HL-60/S4 treated with retinoic acid at 250 ng/mL for 4 days and 3 days (cell line): ENCODE data around the gene TBC1D5.
"Not testable (repeated sequence)": the region's sequence is repeated elsewhere in the genome, so short reads cannot be mapped to it uniquely, and the experiment has no call there.

Experiments used
- in situ Hi-C: fragments of 300-500 bp; cut with MboI; formaldehyde crosslinking; loops from 2 replicates; pipeline ENCODE4 v1.7.0; 2022; ENCODE audit warnings: low sequenced_read_pairs

TBC1D5 gene

DNA sequence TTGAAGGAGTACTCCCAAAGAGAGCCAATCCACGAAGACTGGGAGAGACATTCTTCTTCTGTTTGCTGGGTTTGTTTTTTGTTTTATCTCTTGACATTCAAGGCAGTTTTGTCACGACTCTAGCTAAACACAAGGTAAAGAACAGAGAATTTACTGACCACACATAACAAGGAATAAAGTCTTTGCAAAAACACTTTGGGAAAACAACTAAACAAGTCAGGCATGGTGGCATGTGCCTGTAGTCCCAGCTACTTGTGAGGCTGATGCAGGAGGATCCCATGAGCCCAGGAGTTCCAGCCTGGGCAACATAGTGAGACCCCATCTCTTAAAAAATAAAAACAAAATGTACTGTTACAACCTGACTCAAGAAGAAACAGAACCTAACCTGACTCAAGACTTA lies 28.0 kb downstream of the TBC1D5 start:
- in situ Hi-C loops: no loop called here

DNA sequence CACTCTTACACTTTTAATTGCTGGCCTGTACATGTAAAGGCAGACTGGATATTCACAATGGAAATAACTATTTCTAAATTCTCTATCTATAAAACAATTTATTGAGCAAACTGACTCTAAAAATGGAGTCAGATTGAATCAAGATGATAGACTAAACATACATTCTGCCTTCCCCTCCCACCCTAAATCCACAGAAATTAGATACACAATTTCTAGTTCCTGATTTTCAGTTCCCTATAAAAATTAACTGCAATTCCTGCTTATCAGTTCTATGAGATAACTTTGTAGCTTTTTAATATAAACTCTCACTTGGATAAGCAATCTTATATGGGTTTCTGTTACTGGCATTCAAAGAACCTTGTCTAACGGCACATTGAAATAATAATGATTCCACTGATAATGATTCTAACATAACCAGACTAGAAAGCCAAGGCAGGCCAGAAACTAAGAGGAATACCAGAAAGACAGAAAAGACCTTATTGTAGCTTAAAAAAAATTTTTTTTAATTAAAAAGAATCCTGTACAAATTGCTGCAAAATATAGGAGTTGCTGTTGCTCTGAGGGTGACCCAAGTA lies 33.1 kb downstream of the TBC1D5 start:
- in situ Hi-C loops: no loop called here

DNA sequence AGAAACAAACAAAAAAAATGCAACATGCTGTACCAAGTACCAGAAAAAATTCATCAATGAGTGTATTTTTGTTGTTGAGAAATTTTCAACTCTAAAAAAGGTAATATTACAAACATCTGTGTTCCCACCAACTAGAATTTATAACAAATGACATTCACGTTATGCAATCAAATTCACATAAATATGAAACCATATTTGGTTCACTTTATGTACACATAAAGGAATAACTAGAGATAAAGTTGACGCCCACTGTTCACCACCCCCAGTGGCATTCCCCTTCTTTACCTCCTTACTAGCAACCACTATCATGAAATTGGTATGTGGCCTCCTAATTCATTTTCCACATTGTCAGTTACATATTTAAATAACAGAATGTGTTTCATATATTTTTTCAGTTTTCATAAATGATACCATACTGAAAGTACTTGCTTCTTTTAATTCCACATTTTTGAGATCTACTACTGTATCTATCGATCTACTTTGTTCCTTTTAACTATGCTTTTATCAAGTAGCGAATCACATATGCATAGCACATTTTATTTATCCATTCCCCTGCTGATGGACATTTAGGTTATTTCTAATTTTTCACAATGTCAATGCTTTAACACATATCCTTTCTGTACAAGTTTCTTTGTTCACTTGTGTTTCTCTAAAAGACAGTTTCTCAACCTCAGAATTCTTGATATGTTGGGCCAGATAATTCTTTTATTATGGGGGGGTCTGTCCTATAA lies 34.5 kb downstream of the TBC1D5 start:
- in situ Hi-C loops: no loop called here

DNA sequence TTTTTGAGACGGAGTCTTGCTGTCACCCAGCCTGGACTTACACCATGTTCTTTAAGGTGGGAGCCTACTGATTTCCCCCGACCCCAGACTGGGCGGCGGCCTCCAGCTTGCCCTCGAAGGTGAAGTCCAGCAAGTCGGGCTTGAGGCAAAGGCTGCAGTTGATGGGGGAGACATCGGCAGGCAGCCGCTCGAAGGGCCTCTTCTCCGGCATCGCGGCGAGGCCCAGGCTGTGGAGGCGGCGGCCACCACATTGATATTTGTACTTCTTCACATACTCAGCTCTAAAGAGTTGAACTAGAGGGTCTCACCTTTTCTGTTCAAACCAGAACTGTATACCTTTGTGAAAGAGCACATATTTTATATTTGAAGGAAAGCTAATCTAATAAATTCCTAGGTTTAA lies 36.4 kb downstream of the TBC1D5 start:
- in situ Hi-C loops: not testable (repeated sequence)

DNA sequence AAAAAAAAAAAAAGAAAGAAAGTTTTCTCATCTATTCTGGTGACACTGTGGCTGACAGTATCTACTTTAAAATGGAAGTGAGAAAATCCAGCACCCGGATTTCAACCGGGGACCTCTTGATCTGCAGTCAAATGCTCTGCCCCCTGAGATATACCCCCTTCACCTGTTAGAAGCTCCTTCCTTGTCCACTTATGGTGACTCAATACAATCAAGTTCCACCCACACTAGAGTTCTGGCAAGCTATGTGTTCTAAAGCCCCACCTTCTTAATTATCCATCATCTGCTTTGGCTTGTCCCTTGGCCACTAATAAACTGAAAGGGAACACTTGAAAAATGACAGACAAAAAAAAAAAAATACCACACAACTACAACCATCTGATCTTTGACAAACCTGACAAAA lies 42.6 kb downstream of the TBC1D5 start:
- in situ Hi-C loops: not testable (repeated sequence)

DNA sequence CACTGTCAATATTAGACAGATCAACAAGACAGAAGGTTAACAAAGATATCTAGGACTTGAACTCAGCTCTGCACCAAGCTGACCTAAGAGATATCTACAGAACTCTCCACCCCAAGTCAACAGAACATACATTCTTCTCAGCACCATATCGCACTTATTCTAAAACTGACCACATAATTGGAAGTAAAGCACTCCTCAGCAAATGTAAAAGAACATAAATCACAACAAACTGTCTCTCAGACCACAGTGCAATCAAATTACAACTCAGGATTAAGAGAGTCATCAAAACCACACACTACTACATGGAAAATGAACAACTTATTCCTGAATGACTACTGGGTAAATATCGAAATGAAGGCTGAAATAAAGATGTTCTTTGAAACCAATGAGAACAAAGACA lies 46.8 kb downstream of the TBC1D5 start:
- in situ Hi-C loops: not testable (repeated sequence)

DNA sequence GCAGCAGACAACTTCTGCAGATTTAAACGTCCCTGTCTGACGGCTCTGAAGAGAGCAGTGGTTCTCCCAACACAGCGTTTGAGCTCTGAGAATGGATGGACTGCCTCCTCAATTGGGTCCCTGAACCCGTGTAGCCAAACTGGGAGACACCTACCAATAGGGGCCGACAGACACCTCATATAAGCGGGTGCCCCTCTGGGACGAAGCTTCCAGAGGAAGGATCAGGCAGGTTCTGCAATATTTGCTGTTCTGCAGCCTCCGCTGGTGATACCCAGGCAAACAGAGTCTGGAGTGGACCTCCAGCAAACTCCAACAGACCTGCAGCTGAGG lies 48.8 kb downstream of the TBC1D5 start:
- in situ Hi-C loops: not testable (repeated sequence)

DNA sequence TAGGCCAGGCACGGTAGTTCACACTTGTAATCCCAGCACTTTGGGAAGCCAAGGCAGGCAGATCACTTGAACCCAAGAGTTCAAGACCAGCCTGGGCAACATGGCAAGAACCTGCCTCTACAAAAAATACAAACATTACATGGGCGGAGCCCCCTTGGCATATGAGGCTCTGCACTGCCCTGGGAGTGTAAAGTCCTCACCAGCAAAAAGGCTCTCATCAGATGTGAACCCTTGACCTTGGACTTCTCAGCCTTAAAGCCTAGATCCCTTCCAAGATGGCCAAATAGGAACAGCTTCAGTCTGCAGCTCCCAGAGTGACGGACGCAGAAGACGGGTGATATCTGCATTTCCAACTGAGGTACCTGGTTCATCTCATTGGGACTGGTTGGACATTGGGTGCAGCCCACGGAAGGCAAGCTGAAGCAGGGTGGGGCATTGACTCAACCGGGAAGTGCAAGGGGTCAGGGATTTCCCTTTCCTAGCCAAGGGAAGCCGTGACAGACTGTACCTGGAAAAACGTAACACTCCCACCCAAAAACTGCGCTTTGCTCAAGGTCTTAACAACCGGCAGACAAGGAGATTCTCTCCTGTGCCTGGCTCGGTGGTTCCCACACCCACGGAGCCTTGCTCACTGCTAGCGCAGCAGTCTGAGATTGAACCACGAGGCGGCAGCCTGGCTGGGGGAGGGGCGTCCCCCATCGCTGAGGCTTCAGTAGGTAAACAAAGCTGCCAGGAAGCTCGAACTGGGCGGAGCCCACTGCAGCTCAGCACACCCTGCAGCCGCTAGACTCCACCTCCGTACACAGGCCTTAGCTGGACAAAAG lies 49.4 kb downstream of the TBC1D5 start:
- in situ Hi-C loops: not testable (repeated sequence)

DNA sequence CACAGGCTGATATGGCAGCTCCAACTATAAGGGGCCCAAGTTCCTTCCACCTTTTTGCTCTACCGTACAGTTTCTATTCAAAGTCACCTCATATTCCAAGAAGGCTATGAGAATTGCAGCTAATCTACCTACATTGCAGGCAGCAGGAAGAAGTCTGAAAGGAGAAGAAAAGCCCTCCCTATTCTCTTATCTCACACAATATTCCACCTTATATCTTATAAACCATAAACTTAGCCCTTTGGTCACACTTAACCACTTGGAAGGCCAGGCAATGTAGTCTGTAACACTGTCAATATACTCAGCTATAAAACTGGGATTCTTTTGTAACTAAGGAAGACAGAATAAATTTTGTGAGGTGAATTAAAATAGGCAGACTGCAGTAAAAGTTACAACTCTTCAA lies 54.9 kb downstream of the TBC1D5 start:
- in situ Hi-C loops: no loop called here

DNA sequence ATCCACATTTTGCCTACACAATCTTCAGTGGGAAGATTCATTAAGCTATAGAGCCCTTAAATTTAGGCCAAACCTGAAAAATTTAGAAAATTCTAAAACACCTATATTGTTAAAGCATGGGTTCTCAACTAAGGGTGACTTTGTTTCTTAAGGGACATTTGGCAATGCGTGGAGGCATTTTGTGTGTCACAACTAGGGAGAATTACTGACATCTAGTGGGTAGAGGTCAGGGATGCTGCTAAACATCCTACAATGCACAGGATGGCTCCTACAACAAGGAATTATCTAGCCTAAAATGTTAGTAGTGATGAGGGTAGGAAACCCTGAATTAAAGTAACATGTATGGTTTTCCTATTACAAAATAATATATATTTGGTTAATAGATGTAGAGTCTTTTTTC lies 55.8 kb downstream of the TBC1D5 start:
- in situ Hi-C loops: no loop called here

DNA sequence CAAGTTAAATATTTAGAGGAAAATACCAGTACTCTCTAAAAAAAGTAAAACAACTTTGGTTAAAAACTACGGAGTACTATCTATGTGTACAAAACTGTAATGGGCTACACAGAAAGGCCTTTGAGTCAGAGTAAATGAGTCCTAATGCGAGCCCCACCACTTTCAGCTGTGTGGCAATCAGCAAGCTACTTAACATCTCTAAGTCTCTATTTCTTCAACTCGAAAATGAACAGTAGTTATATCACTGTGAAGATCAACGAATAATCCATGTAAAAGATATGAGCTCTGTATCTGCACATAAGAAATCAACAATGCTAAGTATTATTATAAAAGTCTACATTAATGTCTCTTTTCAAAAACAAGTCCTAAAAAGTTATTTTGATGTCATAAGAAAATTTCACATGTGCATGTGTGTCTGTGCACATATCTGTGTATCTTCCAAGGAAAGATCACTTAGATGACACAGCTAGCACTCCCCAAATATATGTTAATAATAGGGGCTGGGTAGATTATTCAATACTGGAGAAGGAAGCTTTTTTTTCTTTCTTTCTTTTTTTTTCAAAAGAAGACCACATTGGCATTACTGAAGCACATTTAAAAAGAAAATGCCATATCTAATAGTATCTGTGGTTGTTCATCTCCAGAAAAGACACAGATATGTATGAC lies 58.8 kb downstream of the TBC1D5 start:
- in situ Hi-C loops: no loop called here

DNA sequence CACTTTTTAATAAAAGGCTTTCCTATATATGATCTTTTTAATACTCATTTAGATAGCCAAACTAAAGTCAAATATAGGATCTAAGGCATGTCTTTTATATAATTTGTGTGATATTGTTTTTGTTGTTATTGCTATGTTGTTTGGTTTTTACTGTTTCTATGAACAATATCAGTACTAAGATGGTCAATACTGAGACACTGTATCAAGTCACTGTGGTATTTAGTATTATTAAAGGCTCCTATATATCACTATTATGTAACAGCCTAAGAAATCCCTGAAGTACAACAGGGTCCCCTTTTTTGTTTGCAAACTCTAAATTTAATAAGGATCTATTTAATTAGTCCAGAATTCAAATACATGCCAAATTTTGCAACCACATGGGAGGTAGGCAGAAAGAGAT lies 61.9 kb downstream of the TBC1D5 start:
- in situ Hi-C loops: no loop called here

DNA sequence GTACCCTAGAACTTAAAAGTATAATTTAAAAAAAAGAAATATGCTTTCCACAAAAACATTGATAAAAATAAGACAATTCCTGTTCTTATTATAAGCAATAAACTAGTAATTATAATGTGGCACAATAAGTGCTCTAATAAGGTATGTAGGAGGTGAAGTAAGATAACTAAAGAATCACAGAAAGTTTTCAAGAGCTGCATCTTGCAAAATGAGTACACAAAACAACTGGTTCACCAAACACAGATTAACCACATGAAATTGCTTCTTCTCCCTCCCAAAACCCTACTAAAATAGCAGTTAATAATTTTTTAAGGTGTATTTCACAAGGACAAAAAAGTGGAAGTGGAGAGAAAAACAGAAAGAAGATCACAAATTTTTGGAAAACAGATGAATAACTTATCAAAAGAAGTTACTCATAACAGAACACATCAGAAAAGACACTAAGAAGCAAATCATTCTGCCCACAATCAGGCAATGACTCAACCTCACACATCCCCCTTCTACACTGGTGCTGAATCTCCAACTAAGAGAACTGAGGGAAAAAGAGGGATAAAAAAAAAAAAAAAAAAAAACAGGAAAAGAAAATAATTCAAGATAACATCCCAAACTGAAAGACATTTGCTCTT lies 64.2 kb downstream of the TBC1D5 start:
- in situ Hi-C loops: no loop called here

DNA sequence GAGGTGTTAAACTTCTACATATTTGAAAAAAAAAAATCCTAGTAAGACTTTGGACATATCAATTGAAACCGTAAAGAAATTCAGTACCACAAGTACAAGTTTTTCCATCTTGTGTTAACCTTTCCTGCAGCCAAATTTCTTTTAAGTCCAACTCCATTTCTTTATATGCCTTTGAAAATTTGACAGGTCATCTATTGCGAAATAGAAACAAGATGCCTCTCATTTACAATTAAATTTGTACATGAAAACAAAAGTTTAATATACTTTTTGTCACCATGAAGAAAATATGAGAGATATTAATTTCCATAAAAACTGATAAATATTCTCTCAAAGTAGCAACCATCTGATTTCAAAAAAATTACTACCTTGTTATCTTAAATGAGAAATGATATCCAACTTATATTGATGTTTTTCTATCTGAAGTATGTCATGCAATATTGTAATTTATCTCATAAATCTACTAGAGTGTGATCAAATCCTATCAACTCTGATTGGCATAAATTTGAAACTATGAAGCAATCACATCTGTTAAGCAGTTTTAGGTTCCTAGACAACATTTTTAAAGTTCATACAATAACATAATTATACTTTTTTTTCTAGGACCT lies 68.2 kb downstream of the TBC1D5 start:
- in situ Hi-C loops: no loop called here

DNA sequence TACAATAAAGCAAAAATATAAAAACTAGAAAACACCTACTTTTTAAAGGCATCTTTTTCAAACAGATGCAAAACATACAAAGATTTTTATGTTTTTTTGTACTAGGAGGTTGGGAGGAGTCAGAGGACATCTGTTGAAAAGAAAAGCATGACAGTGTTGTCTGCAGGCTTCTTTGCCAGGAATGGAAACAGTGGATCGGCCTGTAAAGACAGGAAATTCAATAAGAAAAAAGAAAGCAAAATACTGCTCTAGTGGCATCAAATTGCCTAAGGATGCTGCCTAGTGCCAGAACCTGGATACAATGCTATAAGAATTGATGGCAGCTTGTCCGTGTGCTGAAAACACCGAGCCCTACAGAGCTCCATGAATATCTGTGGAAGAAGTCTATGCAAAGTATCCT lies 69.9 kb downstream of the TBC1D5 start:
- in situ Hi-C loops: no loop called here

DNA sequence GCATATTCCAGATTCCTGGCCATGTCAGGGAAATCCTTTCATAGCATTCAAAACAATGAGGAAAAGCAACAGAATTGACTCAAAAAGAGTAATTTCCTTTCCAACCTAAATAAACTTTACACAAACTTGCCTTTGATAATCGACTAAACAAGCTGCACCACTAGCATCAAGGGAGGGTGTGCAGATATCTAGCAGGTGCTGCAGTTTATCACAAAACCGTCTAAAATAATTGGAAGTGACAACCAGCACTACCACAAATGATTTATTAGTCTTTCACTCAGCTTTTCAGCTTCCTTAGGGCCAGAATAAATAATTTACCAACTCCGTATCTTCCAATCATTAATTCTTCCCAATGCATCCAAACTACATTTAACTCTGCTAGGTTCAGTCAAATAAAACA lies 71.7 kb downstream of the TBC1D5 start:
- in situ Hi-C loops: no loop called here

DNA sequence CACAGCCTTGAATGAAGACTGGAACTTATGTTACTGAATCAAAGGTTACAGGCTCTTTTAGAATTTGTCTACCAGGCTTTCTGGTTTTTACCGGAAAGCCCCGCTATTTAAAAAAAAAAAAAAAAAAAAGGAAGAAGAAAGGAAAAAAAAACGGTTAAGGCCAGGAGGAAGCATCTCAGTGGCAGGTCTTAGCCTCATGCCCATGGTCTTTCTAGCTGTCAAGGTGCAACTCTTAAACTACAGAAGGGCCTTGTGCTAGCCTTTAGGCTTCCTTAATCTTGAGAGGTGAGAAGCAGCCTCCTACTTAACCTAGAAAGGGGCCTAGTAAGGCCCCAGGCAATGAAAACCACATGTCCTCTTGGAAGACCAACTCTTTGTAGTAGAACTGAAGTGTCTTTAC lies 77.5 kb downstream of the TBC1D5 start:
- in situ Hi-C loops: no loop called here

DNA sequence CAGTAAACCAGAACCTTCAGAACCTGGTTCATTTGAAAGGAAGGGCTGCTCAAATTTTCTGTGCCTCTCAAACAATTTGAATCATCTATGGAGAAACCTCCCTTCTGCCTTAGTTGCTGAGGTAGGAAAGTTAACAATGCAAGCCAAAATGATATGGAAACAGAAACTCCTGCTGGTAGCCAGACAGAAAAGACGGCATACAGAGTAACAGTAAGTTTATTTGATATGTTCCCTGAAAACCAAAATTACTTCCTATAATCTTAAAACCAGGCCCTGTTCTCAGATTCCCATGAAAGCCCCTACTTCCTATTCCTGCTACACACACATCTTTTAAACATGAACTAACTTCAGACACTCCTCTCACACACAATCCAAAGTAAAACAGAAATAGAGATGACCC lies 86.2 kb downstream of the TBC1D5 start:
- in situ Hi-C loops: no loop called here

DNA sequence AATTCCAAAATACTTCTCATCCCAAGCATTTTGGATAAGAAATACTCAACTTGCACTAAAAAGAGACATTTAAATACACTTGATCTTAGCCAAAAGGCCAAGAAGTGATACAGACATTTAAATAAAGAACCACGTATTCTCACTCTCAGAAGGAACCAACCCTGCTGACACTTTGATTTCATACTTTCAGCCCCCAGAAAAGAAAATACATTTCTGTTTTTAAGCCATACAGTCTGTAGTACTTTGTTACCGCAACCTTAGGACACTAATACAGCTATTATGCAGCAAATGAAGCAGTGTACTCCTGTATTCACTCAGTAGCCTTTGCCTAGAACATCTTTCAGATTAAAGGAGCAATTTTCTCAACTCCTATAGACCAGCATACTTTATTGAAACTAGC lies 86.7 kb downstream of the TBC1D5 start:
- in situ Hi-C loops: no loop called here

DNA sequence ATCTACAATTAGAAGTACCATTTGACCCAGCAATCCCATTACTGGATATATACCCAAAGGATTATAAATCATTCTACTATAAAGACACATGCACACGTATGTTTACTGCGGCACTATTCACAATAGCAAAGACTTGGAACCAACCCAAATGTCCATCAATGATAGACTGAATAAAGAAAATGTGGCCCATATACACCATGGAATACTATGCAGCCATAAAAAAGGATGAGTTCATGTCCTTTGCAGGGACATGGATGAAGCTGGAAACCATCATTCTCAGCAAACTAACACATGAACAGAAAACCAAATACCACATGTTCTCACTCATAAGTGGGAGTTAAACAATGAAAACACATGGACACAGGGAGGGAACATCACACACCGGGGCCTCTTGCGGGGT lies 92.7 kb downstream of the TBC1D5 start:
- in situ Hi-C loops: not testable (repeated sequence)
